MCF 10A (cell line): ENCODE measurements around the gene BUB3. TPM values are rescaled to one million over a fixed set of nuclear protein-coding genes. Genes with fewer than 3 reads are reported as not detected.

Experiments used
- BruUV-seq: library from RNA; stranded (reverse); fragments of 400-500 nt; replicated peaks from 2 replicates; lab custom pipeline; 2021; lab: Mats Ljungman, UMichigan
- CTCF ChIA-PET: fragments of 300-600 bp; sonication (Branson Sonifier 250); formaldehyde crosslinking; extraction: SDS; loops from one replicate; lab custom pipeline; 2021; ENCODE audit warnings: antibody characterized with exemption, inconsistent platforms; lab: Yijun Ruan, JAX
- POLR2A ChIA-PET: fragments of 300-600, 350-650 bp; sonication (Branson Sonifier 250); formaldehyde crosslinking; extraction: SDS; loops from one replicate; lab custom pipeline; 2020; ENCODE audit warnings: antibody characterized with exemption, inconsistent platforms; lab: Yijun Ruan, JAX
- DNase-seq: peaks from one replicate; pipeline ENCODE4 v3.0.0-alpha.2; 2018; ENCODE audit not compliant: unreplicated experiment
- H3K27ac Mint-ChIP-seq: one replicate; pipeline ENCODE4 v1.8.0; 2022; ENCODE audit warnings: mild to moderate bottlenecking, low read depth, mixed read lengths; ENCODE audit not compliant: unreplicated experiment
- H3K27me3 Mint-ChIP-seq: one replicate; pipeline ENCODE4 v1.8.0; 2022; ENCODE audit warnings: mixed read lengths; ENCODE audit not compliant: insufficient read depth, unreplicated experiment
- H3K36me3 Mint-ChIP-seq: one replicate; pipeline ENCODE4 v1.8.0; 2022; ENCODE audit warnings: mild to moderate bottlenecking, moderate library complexity, mixed read lengths; ENCODE audit not compliant: insufficient read depth, unreplicated experiment
- H3K4me1 Mint-ChIP-seq: one replicate; pipeline ENCODE4 v1.8.0; 2022; ENCODE audit warnings: mixed read lengths; ENCODE audit not compliant: insufficient read depth, unreplicated experiment
- H3K4me3 Mint-ChIP-seq: one replicate; pipeline ENCODE4 v1.8.0; 2022; ENCODE audit warnings: mild to moderate bottlenecking, moderate library complexity, mixed read lengths; ENCODE audit not compliant: unreplicated experiment
- H3K9me3 Mint-ChIP-seq: one replicate; pipeline ENCODE4 v1.8.0; 2022; ENCODE audit warnings: mixed read lengths; ENCODE audit not compliant: unreplicated experiment
- CTCF ChIP-seq: fragments of 200-600 bp; IDR thresholded peaks from one replicate; pipeline ENCODE4 v1.8.0; 2022; ENCODE audit warnings: antibody characterized with exemption, mild to moderate bottlenecking; ENCODE audit not compliant: unreplicated experiment
- intact Hi-C: fragments of 100-400 bp; cut with micrococcal nuclease; formaldehyde crosslinking; loops from 2 replicates; pipeline ENCODE4 v1.14.1; 2022
- total RNA-seq: library from RNA; stranded (reverse); gene quantifications from 2 replicates; pipeline ENCODE4 v1.2.3, GENCODE V29; 2022

BUB3 gene
- total RNA-seq, 1 experiment from 2014 or later = 197 TPM

GRCh38 chr10:123204127-123204461 lies 49.9 kb downstream of the BUB3 start:
- Mint-ChIP-seq H3K9me3 (no peaks in the 10 kb centered on the region), H3K36me3 (no peaks in the 10 kb centered on the region), H3K4me3 (no peak overlapping the region), H3K27me3 (no peaks in the 10 kb centered on the region), H3K27ac (no peak overlapping the region), H3K4me1 (no peaks in the 10 kb centered on the region)
- TF ChIP-seq CTCF = no peak
- intact Hi-C loops = no loop called here
- no TSS peak for BruUV-seq
- ChIA-PET CTCF (no interaction called here), POLR2A (interaction anchor here (0.6 kb wide), 1 partner anchor 551 kb away, joined by 3 read pairs; no protein-coding TSS in a partner anchor)
- no peak for DNase-seq

GRCh38 chr10:123205041-123205440 lies 50.8 kb downstream of the BUB3 start:
- BruUV-seq = no TSS peak
- Mint-ChIP-seq H3K36me3 (no peaks in the 10 kb centered on the region), H3K4me3 (no peak overlapping the region), H3K4me1 (no peaks in the 10 kb centered on the region), H3K9me3 (no peaks in the 10 kb centered on the region), H3K27ac (no peak overlapping the region), H3K27me3 (no peaks in the 10 kb centered on the region)
- DNase-seq = no peak
- no peak for TF ChIP-seq CTCF
- intact Hi-C loops = no loop called here
- ChIA-PET POLR2A (interaction anchor here (0.8 kb wide), 1 partner anchor 49 kb away, joined by 3 read pairs; no protein-coding TSS in a partner anchor), CTCF (no interaction called here)

- no peak for DNase-seq
- POLR2A ChIA-PET = no interaction called here
- Mint-ChIP-seq H3K36me3 (no peaks in the 10 kb centered on the region), H3K27ac (no peak overlapping the region), H3K4me3 (no peak overlapping the region), H3K27me3 (no peaks in the 10 kb centered on the region), H3K9me3 (peaks cover 17% of the 10 kb centered on the region), H3K4me1 (no peaks in the 10 kb centered on the region)
- CTCF ChIA-PET = no interaction called here
- intact Hi-C loops = no loop called here
- BruUV-seq = no TSS peak
- no peak for TF ChIP-seq CTCF
Measured at GRCh38 chr10:123212063-123212462, 57.9 kb downstream of the BUB3 start.

- no peaks in the 10 kb centered on the region for H3K27me3 Mint-ChIP-seq
- no peak for TF ChIP-seq CTCF
Measured at GRCh38 chr10:123212640-123213039, 58.4 kb downstream of the BUB3 start.

More at GRCh38 chr10:123212640-123213039, 58.4 kb downstream of the BUB3 start:
- intact Hi-C loops = no loop called here
- CTCF ChIA-PET = interaction anchor here (0.6 to 0.7 kb wide), 2 partner anchors 216 to 326 kb away, joined by 3 to 4 read pairs; no protein-coding TSS in a partner anchor
- H3K4me1 Mint-ChIP-seq = no peaks in the 10 kb centered on the region
- H3K27ac Mint-ChIP-seq = no peak overlapping the region
- POLR2A ChIA-PET = no interaction called here
- H3K4me3 Mint-ChIP-seq = no peak overlapping the region
- no TSS peak for BruUV-seq
- H3K9me3 Mint-ChIP-seq = peaks cover 17% of the 10 kb centered on the region
- no peak for DNase-seq
- no peaks in the 10 kb centered on the region for H3K36me3 Mint-ChIP-seq
